Neural progenitor cell (in vitro differentiated cells): ENCODE results near the gene OR2A7.
"Not testable (repeated sequence)": the region's sequence is repeated elsewhere in the genome, so short reads cannot be mapped to it uniquely, and the experiment has no call there.

Source experiments
- EZH2phosphoT487 ChIP-seq: fragments of 200-600 bp; sonication (generic); IDR thresholded peaks from 2 replicates; pipeline ENCODE4 v1.6.1; 2017; ENCODE audit warnings: antibody characterized with exemption
- TF ChIP-seq, protein P1 (sequence below): fragments of 200-600 bp; sonication (generic); IDR thresholded peaks from 2 replicates; pipeline ENCODE4 v1.5.1; 2017; ENCODE audit warnings: antibody characterized with exemption, mild to moderate bottlenecking

DNA sequence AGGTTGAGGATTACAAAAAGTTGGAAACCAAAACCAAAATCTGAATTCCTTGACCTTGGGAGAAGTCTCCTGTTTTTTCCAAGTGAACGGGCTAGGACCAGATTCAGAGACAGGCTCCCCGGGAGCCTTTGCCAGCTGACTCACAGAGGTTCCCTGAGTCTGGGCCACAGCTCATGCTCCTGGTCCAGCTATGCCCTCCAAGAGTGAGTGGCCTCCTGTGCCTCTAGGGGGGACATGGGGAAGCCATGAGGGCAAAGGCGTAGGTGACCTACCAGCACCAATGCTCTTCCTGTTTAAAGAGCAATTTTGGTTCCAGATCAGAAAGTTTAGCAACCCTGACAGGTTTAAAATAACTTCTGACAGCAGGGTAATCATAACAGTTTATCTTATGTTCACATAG lies 35.8 kb downstream of the OR2A7 start:
- TF ChIP-seq, protein P1, sequence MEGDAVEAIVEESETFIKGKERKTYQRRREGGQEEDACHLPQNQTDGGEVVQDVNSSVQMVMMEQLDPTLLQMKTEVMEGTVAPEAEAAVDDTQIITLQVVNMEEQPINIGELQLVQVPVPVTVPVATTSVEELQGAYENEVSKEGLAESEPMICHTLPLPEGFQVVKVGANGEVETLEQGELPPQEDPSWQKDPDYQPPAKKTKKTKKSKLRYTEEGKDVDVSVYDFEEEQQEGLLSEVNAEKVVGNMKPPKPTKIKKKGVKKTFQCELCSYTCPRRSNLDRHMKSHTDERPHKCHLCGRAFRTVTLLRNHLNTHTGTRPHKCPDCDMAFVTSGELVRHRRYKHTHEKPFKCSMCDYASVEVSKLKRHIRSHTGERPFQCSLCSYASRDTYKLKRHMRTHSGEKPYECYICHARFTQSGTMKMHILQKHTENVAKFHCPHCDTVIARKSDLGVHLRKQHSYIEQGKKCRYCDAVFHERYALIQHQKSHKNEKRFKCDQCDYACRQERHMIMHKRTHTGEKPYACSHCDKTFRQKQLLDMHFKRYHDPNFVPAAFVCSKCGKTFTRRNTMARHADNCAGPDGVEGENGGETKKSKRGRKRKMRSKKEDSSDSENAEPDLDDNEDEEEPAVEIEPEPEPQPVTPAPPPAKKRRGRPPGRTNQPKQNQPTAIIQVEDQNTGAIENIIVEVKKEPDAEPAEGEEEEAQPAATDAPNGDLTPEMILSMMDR: not testable (repeated sequence)
- TF ChIP-seq EZH2phosphoT487: not testable (repeated sequence)
